ENCODE data around the gene LSM2.
"Not testable (repeated sequence)": the region's sequence is repeated elsewhere in the genome, so short reads cannot be mapped to it uniquely, and the experiment has no call there.

DNA sequence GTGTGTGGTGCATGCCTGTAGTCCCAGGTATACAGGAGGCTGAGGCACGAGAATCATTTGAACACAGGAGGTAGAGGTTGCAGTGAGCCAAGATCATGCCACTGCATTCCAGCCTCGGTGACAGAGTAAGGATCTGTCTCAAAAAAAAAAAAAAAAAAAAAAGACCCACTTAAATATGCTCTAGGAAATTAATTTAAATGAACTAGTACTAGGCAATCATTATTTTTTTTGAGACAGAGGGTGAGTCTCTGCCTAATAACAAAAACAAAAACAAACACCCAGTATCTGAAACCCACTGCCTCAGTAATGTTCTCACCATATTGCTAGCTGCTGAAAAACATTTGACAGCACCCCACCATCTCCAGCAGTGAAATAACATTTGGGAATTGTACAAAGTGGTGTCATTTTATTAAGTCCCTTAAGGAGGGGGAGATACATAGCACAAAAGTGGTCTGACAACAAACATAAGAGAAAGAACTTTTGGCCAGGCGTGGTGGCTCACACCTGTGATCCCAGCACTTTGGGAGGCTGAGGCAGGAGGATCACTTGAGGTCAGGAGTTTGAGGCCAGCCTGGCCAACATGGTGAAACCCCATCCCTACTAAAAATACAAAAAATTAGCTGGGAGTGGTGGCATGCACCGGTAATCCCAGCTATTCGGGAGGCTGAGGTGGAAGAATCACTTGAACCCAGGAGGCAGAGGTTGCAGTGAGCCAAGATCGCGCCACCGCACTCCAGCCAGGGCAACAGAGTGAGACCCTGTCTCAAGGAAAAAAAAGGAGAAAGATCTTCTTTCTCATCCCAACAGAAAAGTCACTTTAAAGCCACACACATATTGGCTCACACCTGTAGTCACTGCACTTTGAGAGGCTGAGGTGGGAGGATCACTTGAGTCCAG lies 5.5 kb downstream of the LSM2 start:
- TF ChIP-seq, protein P1, sequence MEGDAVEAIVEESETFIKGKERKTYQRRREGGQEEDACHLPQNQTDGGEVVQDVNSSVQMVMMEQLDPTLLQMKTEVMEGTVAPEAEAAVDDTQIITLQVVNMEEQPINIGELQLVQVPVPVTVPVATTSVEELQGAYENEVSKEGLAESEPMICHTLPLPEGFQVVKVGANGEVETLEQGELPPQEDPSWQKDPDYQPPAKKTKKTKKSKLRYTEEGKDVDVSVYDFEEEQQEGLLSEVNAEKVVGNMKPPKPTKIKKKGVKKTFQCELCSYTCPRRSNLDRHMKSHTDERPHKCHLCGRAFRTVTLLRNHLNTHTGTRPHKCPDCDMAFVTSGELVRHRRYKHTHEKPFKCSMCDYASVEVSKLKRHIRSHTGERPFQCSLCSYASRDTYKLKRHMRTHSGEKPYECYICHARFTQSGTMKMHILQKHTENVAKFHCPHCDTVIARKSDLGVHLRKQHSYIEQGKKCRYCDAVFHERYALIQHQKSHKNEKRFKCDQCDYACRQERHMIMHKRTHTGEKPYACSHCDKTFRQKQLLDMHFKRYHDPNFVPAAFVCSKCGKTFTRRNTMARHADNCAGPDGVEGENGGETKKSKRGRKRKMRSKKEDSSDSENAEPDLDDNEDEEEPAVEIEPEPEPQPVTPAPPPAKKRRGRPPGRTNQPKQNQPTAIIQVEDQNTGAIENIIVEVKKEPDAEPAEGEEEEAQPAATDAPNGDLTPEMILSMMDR (IDR thresholded peaks at IDR 0.05), result not testable (repeated sequence)
- TF ChIP-seq POLR2A, POLR2AphosphoS5 (IDR thresholded peaks at IDR 0.05): not testable (repeated sequence)

Data from transverse colon (tissue), 4 donors.